Tibial artery (tissue), 4 donors: ENCODE measurements around the gene PITPNM1.

Source experiments
- DNase-seq, 2 donors: peaks; one replicate each; pipeline ENCODE4 v3.0.0-alpha.2; 2019
- H3K27ac ChIP-seq, 2 donors: fragments of 200-600 bp; sonication (generic) in 1 of 2; 1 replicate in 1 of 2; 2 replicates in 1 of 2; pipeline ENCODE4 v1.5.1; 2018 to 2019; ENCODE audit warnings: mild to moderate bottlenecking in 1 of 2
- H3K27me3 ChIP-seq, 2 donors: fragments of 200-600 bp; sonication (generic) in 1 of 2; one replicate each; pipeline versions ENCODE4 v1.5.1 to v1.6.0; 2016 to 2019
- H3K36me3 ChIP-seq, 3 donors: fragments of 200-600 bp; sonication (generic) in 2 of 3; one replicate each; pipeline ENCODE4 v1.5.1; 2016 to 2019; ENCODE audit warnings: mild to moderate bottlenecking in 2 of 3
- H3K4me1 ChIP-seq, 4 donors: fragments of 200-600 bp; sonication (generic) in 2 of 4; 1 replicate in 3 of 4; 2 replicates in 1 of 4; pipeline ENCODE4 v1.5.1; 2016 to 2019
- H3K4me3 ChIP-seq, 2 donors: fragments of 200-600 bp; sonication (generic) in 1 of 2; 1 replicate in 1 of 2; 2 replicates in 1 of 2; pipeline ENCODE4 v1.5.1; 2018 to 2019; ENCODE audit warnings: mild to moderate bottlenecking in 2 of 2
- H3K9me3 ChIP-seq, 3 donors: fragments of 200-600 bp; sonication (generic) in 1 of 3; one replicate each; pipeline ENCODE4 v1.5.1; 2016 to 2019
- intact Hi-C: fragments of 100-400 bp; cut with DNase I; formaldehyde crosslinking; loops from one replicate; pipeline ENCODE4 v1.15.0; 2023; ENCODE audit warnings: low total_unique reads
- TF ChIP-seq, protein P1 (sequence below), 2 experiments: fragments of 200-600 bp in 1 of 2; fragments of 450-650 bp in 1 of 2; IDR thresholded peaks; one replicate each; pipeline ENCODE4 v1.5.1; 2017 to 2019; ENCODE audit warnings: antibody characterized with exemption in 2 of 2, mild to moderate bottlenecking in 1 of 2, moderate library complexity in 1 of 2

Gene PITPNM1

GRCh38 chr11:67469508-67469811 is 35.7 kb downstream of the PITPNM1 start:
- H3K4me3 ChIP-seq, result peak overlapping the region; percentile 68 to 81
- TF ChIP-seq, protein P1, sequence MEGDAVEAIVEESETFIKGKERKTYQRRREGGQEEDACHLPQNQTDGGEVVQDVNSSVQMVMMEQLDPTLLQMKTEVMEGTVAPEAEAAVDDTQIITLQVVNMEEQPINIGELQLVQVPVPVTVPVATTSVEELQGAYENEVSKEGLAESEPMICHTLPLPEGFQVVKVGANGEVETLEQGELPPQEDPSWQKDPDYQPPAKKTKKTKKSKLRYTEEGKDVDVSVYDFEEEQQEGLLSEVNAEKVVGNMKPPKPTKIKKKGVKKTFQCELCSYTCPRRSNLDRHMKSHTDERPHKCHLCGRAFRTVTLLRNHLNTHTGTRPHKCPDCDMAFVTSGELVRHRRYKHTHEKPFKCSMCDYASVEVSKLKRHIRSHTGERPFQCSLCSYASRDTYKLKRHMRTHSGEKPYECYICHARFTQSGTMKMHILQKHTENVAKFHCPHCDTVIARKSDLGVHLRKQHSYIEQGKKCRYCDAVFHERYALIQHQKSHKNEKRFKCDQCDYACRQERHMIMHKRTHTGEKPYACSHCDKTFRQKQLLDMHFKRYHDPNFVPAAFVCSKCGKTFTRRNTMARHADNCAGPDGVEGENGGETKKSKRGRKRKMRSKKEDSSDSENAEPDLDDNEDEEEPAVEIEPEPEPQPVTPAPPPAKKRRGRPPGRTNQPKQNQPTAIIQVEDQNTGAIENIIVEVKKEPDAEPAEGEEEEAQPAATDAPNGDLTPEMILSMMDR (IDR thresholded peaks at IDR 0.05), result no peak
- peaks cover 0 to 44% (median 28%) of the 10 kb centered on the region in 4 donors for H3K4me1 ChIP-seq
- no peaks in the 10 kb centered on the region for H3K9me3 ChIP-seq
- no peaks in the 10 kb centered on the region for H3K27me3 ChIP-seq
- intact Hi-C loops, result loop anchor here (2.0 to 5.0 kb wide), 3 partner anchors 37 to 67 kb away; partner anchors contain the start of genes PPP1CA and TBC1D10C
- no peak for DNase-seq
- no peaks in the 10 kb centered on the region for H3K36me3 ChIP-seq
- peak overlapping the region; percentile 84 to 95 for H3K27ac ChIP-seq

DNA sequence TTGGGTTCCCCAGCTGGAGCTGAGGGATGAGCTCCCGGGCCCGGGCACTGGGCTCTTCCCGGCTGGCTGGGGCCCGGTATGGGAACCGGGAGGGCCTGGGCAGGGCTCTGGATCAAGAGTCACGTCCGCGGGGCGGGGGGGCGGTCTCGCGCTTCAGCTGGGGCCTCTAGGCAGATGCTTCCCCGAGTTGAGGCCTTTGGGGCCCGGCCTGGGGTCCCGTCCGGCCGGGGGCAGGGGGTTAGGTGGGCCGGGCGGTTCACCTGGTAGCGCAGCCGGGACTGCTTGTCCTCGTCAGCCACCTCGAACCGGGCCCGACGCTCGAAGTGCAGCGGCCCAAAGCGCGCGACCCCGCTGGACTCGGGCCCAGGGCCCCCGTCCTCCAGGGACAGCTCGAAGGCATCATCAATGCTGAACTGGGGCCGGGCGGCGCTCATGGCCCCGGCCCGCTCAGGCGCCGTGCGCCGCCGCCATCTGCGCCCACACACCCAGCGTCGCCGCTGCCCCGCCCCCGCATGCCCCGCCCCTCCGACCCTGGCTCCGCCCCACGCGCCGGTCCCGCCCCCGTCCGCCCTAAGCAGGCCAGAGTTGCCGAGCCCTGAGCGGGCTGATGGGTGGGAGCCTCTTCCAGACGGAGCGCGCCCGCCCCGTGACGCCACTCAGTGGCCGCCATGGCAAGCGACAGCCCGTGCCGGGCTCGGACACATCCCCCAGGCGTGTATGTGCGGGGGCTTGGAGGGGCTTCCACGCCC is 36.2 kb downstream of the PITPNM1 start, which contains the start of gene TMEM134:
TSS of gene TMEM134 (minus strand) at position 493 of the 749 bp plus-strand sequence. CDS start at position 434, 59 bp downstream.
- TF ChIP-seq, protein P1 (IDR thresholded peaks at IDR 0.05), result peak; percentile 36 to 51
- intact Hi-C loops, result loop anchor here (2.0 to 5.0 kb wide), 3 partner anchors 38 to 67 kb away; partner anchors contain the start of genes PPP1CA and TBC1D10C
- Histone ChIP-seq H3K36me3 (no peaks in the 10 kb centered on the region), H3K9me3 (no peaks in the 10 kb centered on the region), H3K27ac (peak within 1 kb of the TSS; percentile 84 to 95), H3K27me3 (no peaks in the 10 kb centered on the region), H3K4me1 (peaks cover 0 to 49% (median 32%) of the 10 kb centered on the region in 4 donors), H3K4me3 (peak within 1 kb of the TSS; percentile 68 to 81)
- peak; percentile 90 to 95 for DNase-seq

GRCh38 chr11:67468456-67468758 is 36.8 kb downstream of the PITPNM1 start:
- DNase-seq, result no peak
- peak overlapping the region; percentile 84 to 95 for H3K27ac ChIP-seq
- intact Hi-C loops, result loop anchor here (2.0 to 5.0 kb wide), 3 partner anchors 38 to 66 kb away; partner anchors contain the start of genes PPP1CA and TBC1D10C
- H3K4me1 ChIP-seq, result peaks cover 0 to 52% (median 37%) of the 10 kb centered on the region in 4 donors
- H3K4me3 ChIP-seq, result peak overlapping the region; percentile 68 to 81
- no peaks in the 10 kb centered on the region for H3K36me3 ChIP-seq
- TF ChIP-seq, protein P1 (IDR thresholded peaks at IDR 0.05), result no peak
- no peaks in the 10 kb centered on the region for H3K9me3 ChIP-seq
- no peaks in the 10 kb centered on the region for H3K27me3 ChIP-seq

DNA sequence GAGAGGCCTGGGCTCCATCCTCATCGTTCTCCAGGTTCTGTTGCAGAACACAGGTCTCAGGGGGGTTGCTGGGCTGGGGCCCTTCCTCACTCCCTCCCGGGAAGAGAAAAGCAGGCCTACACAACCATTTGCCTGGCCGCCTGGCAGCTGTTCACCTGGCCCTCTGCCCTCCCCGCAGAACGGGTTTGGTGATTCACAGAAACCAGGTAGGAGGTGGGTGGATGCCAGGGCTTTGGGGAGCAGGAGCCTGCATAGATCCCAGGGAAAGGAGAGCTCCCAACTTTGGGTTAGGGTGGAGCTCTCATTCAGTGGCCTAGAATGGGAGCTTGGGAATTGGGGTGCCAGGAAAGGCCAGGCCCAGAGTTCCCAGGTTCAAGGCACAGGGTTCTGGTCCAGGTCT is 37.1 kb downstream of the PITPNM1 start:
- H3K4me1 ChIP-seq, result peaks cover 0 to 52% (median 38%) of the 10 kb centered on the region in 4 donors
- peak overlapping the region; percentile 84 to 95 for H3K27ac ChIP-seq
- TF ChIP-seq, protein P1 (IDR thresholded peaks at IDR 0.05), result no peak
- H3K9me3 ChIP-seq, result no peaks in the 10 kb centered on the region
- peak in 1 of 2 donors; percentile 83 for DNase-seq
- H3K4me3 ChIP-seq, result peak overlapping the region; percentile 68 to 81
- no peaks in the 10 kb centered on the region for H3K36me3 ChIP-seq
- intact Hi-C loops, result loop anchor here (2.0 to 5.0 kb wide), 3 partner anchors 39 to 66 kb away; partner anchors contain the start of genes PPP1CA and TBC1D10C
- no peaks in the 10 kb centered on the region for H3K27me3 ChIP-seq

DNA sequence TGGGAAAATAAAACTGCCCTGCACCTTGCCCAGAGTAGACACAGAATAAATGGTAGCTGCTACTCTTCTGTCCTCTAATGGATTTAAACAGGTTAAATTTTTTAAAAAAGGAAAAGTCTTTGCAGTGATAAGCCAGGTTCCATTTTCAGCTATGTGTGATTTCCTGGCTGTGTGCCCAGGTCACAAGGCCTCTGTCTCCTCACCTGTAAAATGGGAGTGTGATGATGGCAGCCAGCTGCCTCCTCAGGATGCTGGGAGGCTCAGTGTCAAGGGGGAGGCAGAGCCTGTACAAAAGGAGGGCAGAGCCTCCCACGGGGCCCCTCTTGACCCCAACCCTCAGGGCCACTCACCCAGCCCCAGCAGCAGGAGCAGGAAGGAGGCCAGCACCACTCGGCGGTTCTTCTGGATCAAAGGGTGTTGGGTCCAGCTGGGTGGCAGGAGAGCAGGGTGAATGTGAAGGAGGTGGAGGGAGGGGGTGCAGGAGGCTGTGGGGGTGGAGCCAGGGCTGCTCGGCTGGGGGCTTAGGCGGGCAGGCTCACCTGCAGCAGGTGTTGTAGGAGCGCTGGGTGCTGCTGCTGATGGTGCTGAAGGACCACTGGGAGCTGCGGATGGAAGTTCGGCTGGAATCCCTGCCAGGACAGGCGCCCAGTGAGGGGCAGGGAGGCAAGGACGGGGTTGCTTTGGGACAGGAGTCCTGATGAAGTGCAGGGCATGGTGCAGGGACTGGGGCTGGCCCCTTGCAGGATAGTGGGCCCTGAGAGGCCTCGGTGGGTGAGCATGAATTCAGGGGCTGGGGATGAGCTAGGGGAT is 38.0 kb downstream of the PITPNM1 start:
- no peaks in the 10 kb centered on the region for H3K27me3 ChIP-seq
- peak overlapping the region; percentile 84 to 95 for H3K27ac ChIP-seq
- H3K4me3 ChIP-seq, result no peak overlapping the region
- peak in 1 of 2 donors; percentile 64 for DNase-seq
- intact Hi-C loops, result loop anchor here (5.0 kb wide), 2 partner anchors 45 to 65 kb away; partner anchors contain the start of genes PPP1CA and TBC1D10C
- no peaks in the 10 kb centered on the region for H3K36me3 ChIP-seq
- TF ChIP-seq, protein P1 (IDR thresholded peaks at IDR 0.05), result no peak
- H3K4me1 ChIP-seq, result peaks cover 0 to 52% (median 38%) of the 10 kb centered on the region in 4 donors
- H3K9me3 ChIP-seq, result no peaks in the 10 kb centered on the region
